DLD1 (cell line): Measurements from ENCODE around the gene C9orf72.

ENCODE experiments used
- in situ Hi-C: cut with HindIII; loops from 2 replicates; pipeline ENCODE4 v1.10.0; 2017; ENCODE audit warnings: low sequenced_read_pairs

Gene C9orf72

GRCh38 chr9:27582794-27583193 lies 9.5 kb upstream of the C9orf72 start:
- in situ Hi-C loops = no loop called here

GRCh38 chr9:27581826-27582225 lies 8.5 kb upstream of the C9orf72 start:
- in situ Hi-C loops = no loop called here

- in situ Hi-C loops = no loop called here
Observed at GRCh38 chr9:27573634-27574590, 631 bp upstream of the C9orf72 start.

- in situ Hi-C loops = no loop called here
Observed at GRCh38 chr9:27572566-27572917, 739 bp downstream of the C9orf72 start.

- in situ Hi-C loops = no loop called here
Observed at GRCh38 chr9:27572061-27572460, 1.2 kb downstream of the C9orf72 start.

GRCh38 chr9:27571011-27571410 lies 2.3 kb downstream of the C9orf72 start:
- in situ Hi-C loops = no loop called here

- in situ Hi-C loops = no loop called here
Observed at GRCh38 chr9:27569406-27569805, 3.9 kb downstream of the C9orf72 start.

DNA sequence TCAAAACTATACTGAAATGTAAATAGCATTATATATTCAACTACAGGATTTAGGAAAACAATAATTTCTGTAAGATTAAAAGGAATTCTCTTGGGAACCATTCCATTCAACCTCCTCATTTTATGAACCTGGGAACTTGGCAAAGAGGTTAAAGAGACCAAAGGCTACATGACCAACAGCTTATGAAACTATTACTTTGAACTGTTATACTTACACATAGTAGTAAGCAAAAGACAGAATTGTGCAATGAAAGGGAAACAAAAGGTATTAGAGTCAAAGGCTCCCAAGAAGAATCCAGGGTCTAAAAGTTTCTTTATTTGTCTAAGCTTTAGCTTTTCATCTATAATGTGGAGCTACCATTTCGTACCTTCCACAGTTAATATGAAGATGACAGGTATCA lies 7.2 kb downstream of the C9orf72 start:
- in situ Hi-C loops = no loop called here

DNA sequence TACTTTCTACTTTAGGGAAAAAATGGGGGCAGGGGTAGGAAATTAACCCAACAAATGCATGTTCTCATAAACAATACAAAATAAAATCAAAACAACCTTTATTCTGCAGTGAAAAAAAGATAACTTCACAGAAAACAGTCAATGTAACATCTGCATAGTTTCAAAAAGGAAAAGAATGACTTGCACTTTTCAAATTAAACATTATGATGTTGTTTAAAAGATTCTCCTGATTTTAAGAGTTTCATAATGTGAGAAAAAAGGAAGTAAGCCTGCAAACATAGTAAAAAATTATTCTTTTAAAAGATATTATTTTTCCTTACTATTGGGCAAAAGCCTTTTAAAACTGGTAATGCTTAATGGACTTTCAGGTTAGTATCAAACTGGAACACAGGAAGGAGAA lies 7.6 kb downstream of the C9orf72 start:
- in situ Hi-C loops = no loop called here

- in situ Hi-C loops = no loop called here
Observed at GRCh38 chr9:27564670-27565069, 8.6 kb downstream of the C9orf72 start.

DNA sequence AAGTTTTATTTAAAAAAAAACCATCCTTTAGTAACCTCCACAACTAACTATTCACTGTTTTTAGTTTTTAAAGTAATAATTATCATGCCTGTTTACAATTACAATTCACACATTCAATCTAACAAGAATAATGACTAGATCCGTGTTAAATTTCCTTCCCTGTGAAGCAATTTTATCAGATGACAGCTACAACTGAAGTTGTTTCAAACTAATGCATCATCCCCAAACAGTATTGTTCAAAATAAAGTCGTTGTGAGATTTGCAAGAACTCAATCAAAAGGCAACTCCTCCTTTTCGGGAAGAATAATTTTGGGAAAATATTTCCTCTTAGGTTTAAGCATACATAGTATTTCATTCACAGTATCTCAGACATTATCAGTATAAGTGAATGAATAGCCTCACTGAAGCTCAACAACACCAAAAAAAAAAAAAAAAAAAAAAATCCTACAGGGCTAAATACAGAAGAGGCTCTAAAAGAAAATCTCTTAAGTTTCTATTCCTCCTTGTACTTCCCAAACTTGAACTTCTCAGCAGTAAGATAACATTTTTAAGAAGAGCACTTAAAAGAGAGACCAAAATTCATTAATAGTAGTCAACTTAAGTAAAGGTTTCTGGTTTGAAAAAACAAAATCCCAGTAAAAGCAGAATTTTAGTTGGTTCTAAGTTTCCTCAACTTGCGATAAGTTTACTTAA lies 9.4 kb downstream of the C9orf72 start:
- in situ Hi-C loops = no loop called here

- in situ Hi-C loops = no loop called here
Observed at GRCh38 chr9:27561685-27562084, 11.6 kb downstream of the C9orf72 start.

- in situ Hi-C loops = no loop called here
Observed at GRCh38 chr9:27560457-27560856, 12.8 kb downstream of the C9orf72 start.

DNA sequence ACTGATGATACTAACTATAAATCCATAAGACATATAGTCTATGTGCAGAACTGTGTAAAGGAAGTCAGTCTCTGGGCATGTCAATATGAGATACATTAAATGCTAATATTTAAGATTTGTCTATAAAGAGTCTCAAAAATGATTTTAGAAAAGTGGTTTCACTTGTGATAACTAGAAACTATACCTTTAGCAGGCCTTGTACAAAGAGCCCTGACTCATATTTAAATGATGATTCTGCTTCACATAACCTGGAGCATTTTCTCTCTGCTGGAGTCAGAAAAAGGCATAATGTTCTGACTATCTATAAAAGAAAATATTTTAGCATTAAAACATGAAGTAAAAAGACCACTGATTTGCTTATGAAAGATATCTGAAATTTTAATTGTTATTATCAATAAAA lies 15.0 kb downstream of the C9orf72 start:
- in situ Hi-C loops = no loop called here

DNA sequence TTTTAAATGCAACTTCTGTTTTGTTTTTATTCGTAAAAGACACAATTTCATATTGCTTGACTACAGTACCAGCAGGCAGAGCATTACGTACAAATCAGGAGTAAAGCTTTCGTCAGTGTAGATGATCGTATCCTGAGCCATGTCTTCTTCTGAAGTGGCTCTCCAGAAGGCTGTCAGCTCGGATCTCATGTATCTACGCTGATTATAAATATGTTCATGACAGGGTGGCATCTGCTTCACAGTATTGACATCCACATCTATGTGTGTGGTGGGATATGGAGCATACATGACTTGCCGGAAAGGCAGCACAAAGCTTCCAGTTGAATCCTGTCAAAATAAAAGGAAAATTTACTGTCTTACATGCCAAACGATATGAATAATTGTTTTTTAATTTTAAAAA lies 16.8 kb downstream of the C9orf72 start:
- in situ Hi-C loops = no loop called here

DNA sequence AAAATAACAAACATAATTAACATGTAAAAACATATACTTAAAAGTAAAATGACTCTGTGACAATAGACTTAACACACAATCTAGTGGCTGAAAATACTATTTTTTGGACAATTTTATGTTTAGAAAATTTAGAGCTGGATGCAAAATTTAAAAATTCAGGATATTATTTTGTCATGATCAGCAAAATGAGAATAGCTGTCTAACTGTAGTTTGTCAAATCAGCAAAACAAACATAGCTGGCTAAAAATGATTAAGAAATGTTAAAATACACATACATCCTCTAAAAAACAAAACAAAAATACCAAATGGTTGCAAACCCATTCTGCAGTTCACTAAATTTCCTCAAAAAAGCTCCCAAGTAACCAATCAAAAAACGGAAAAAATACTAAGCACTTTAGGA lies 18.6 kb downstream of the C9orf72 start:
- in situ Hi-C loops = no loop called here

DNA sequence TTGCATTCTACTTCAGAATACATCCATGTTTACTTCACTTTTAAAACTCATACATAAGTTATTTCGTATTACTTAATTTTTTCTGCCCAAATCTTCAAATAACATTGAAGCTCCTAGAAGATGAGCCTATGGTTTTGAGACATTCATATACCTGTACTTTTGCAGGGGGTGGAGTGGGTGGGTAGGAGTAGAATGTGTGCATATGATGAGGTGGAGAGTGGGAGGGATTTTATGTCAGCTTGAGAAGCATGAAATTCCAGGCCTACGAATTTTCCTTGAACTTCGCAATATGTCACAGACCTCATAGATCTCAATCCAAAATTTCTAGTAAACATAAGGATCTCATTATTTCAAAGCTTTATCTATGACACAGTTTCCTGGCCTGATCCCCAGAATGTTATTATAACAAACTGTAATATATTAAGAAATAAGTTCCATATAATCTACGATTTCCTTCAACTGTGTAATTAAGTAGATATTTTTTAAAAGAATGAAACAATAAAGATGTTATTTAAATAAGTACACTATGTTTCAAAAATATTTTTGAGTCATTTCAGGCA lies 24.0 kb downstream of the C9orf72 start:
- in situ Hi-C loops = no loop called here

DNA sequence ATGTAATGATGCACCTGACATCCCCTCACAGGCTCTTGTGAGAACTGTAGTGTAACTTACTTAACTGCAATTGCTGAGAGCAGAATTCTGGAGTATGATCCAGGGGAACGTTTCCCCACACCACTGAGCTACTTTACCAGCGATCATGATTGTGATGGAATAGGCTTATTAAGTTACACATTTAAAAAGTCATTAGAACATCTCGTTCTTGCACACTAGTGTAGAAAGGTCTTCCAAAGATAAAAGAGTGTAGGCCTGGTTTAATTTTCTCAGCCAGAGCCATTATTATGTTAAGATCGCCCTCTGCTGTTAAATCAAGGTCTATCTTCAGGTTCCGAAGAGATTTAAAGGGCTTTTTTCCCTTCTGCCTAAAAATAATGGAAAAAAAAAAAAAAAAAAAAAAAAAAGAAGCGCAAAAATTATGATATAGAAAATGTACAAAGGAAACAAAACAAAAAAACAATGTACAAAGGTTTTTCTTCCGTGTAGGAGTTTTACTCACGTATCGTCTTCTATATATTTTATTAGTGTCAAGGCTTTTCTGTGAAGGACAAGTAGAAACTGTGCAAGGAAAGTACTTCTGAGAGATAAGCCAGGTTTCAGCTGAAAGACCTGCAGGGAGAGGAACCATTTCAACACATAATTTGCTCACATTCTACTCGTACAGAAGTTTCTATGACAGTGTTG lies 25.1 kb downstream of the C9orf72 start:
- in situ Hi-C loops = no loop called here

DNA sequence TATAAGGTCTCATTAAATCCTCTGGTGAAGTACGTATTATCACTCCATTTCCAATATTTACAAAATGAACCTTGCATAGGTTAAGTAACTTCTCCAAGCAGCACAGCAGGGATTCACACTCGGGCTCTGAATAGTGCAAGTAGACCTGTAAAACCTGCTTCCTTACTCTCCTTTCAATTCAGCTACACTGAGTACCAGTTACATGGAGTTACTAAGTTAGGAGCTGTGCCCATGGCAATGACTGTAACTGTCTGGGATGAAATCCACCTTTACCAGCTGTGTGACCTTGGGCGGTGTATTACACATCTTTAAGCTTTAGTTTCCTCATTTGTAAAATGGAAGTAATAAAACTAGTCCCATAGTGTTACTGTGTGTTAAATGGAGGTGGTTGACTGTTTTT lies 27.8 kb downstream of the C9orf72 start:
- in situ Hi-C loops = no loop called here

DNA sequence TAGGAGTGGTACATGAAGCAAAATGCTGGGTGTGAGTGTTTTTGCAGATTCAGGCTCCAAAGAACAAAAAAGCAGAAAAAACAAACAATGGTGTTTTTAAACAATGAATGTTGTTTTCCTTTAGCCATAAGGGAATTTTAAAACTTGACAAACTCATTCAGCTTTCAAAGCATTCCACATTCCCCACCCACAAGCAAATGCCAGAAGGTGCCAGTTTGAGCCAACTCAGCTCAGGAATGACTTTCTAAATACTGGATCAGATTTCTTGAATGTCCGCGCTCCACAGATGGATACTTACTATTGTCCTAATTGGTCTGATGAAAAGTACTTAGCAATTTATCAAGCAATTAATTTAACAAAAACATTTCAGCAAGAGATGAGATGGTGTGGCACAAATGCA lies 30.8 kb downstream of the C9orf72 start:
- in situ Hi-C loops = no loop called here

- in situ Hi-C loops = no loop called here
Observed at GRCh38 chr9:27541740-27542139, 31.5 kb downstream of the C9orf72 start.
